Naive thymus-derived CD8-positive, alpha-beta T cell (primary cell): Measurements from ENCODE around the gene KDELR1. TPM values are rescaled to one million over a fixed set of nuclear protein-coding genes. Genes with fewer than 3 reads are reported as not detected.

Experiments
- ATAC-seq, 2 donors: fragments of 150-1000 bp; cut with Tn5 transposase in 1 of 2; sonication (Bioruptor Pico), chemical (Tn5 transposase) in 1 of 2; 1 replicate in 1 of 2; 2 replicates in 1 of 2; pipeline ENCODE4 v1.10.0; 2021; ENCODE audit warnings: mild to moderate bottlenecking in 2 of 2, moderate library complexity in 2 of 2
- POLR2A ChIA-PET: fragments of 350-600 bp; sonication (Branson Sonifier 250); formaldehyde crosslinking; loops from one replicate; lab custom pipeline; 2021; ENCODE audit warnings: antibody characterized with exemption; lab: Charles Lee
- DNase-seq, 10 donors: peaks; one replicate each; pipeline versions ENCODE4 v3.0.0 to v3.0.0-alpha.2; 2020 to 2022
- H3K27ac Mint-ChIP-seq, 10 donors: one replicate each; pipeline ENCODE4 v1.8.0; 2020 to 2022; ENCODE audit warnings: mild to moderate bottlenecking in 10 of 10, mixed read lengths in 10 of 10, moderate library complexity in 4 of 10, inconsistent platforms in 1 of 10
- H3K27me3 Mint-ChIP-seq, 5 donors: one replicate each; pipeline ENCODE4 v1.8.0; 2021 to 2022; ENCODE audit warnings: mixed read lengths in 5 of 5
- H3K36me3 Mint-ChIP-seq, 3 donors: one replicate each; pipeline ENCODE4 v1.8.0; 2020 to 2022; ENCODE audit warnings: mixed read lengths in 3 of 3, mild to moderate bottlenecking in 2 of 3, inconsistent platforms in 1 of 3
- H3K4me1 Mint-ChIP-seq, 4 donors: one replicate each; pipeline ENCODE4 v1.8.0; 2021 to 2022; ENCODE audit warnings: mixed read lengths in 4 of 4
- H3K4me3 Mint-ChIP-seq, 10 donors: one replicate each; pipeline ENCODE4 v1.8.0; 2020 to 2022; ENCODE audit warnings: mild to moderate bottlenecking in 10 of 10, mixed read lengths in 10 of 10, moderate library complexity in 6 of 10, inconsistent platforms in 1 of 10
- H3K9me3 Mint-ChIP-seq, 9 donors: one replicate each; pipeline ENCODE4 v1.8.0; 2020 to 2022; ENCODE audit warnings: mixed read lengths in 9 of 9, mild to moderate bottlenecking in 3 of 9, inconsistent platforms in 1 of 9, moderate library complexity in 1 of 9
- polyA plus RNA-seq, 3 donors: library from polyadenylated mRNA; unstranded; fragments of 300-500 nt; fragmentation: Illumina TruSeq; gene quantifications; one replicate each; pipeline ENCODE4 v1.2.3, GENCODE V29; 2021
- total RNA-seq, 8 experiments: library from RNA in 2 of 8; stranded (reverse) in 2 of 8; gene quantifications; one replicate each; pipeline ENCODE4 v1.2.3 and lab custom pipeline; 2021 to 2026

The KDELR1 gene
- total and polyA plus RNA-seq, 5 experiments from 2014 or later: 21.3 to 49.6 (median 24.8) TPM

GRCh38 chr19:48364598-48365348 lies 26.6 kb downstream of the KDELR1 start:
- DNase-seq: peak in 1 of 10 donors; percentile 65
- ATAC-seq: peak in 1 of 2 donors; percentile 7

GRCh38 chr19:48363810-48364597 lies 27.3 kb downstream of the KDELR1 start, which contains the start of the genes SYNGR4 and TMEM143:
TSS of gene SYNGR4 (plus strand) at chr19:48364367. CDS start at chr19:48365843, 1,476 bp downstream.
TSS of gene TMEM143 (minus strand) at chr19:48363940. CDS start at chr19:48363920, 20 bp downstream.
- Mint-ChIP-seq H3K4me3 (peak within 1 kb of the TSS; percentile 79 to 95 (median 89)), H3K4me1 (peaks cover 10 to 26% (median 16%) of the 10 kb centered on the region in 4 donors), H3K27me3 (no peaks in the 10 kb centered on the region), H3K9me3 (no peaks in the 10 kb centered on the region), H3K27ac (peak within 1 kb of the TSS; percentile 93 to 99 (median 96)), H3K36me3 (peaks cover 0 to 11% (median 0%) of the 10 kb centered on the region in 3 donors)
- peak; percentile 92 to 100 (median 98) for DNase-seq
- ATAC-seq: peak; percentile 87
- POLR2A ChIA-PET: interaction anchor here (0.6 to 3.2 kb wide), 23 partner anchors 11 to 1513 kb away, joined by 3 to 39 read pairs (median 4); partner anchors contain the start of genes AKT1S1, CARD8, EMP3 and GYS1

More at GRCh38 chr19:48364598-48365348, 26.6 kb downstream of the KDELR1 start:
- peak overlapping the region; percentile 93 to 99 (median 96) for H3K27ac Mint-ChIP-seq
- peak overlapping the region; percentile 79 to 95 (median 89) for H3K4me3 Mint-ChIP-seq
- H3K36me3 Mint-ChIP-seq: peaks cover 0 to 4% (median 0%) of the 10 kb centered on the region in 3 donors
- POLR2A ChIA-PET: interaction anchor here (0.7 to 3.2 kb wide), 16 partner anchors 13 to 1512 kb away, joined by 3 to 39 read pairs (median 5); partner anchors contain the start of genes AKT1S1, CARD8, EMP3 and GYS1
- H3K27me3 Mint-ChIP-seq: no peaks in the 10 kb centered on the region
- H3K9me3 Mint-ChIP-seq: no peaks in the 10 kb centered on the region
- H3K4me1 Mint-ChIP-seq: peaks cover 10 to 26% (median 16%) of the 10 kb centered on the region in 4 donors

- H3K4me1 Mint-ChIP-seq: peaks cover 10 to 26% (median 16%) of the 10 kb centered on the region in 4 donors
- no peaks in the 10 kb centered on the region for H3K9me3 Mint-ChIP-seq
- peaks cover 0 to 17% (median 0%) of the 10 kb centered on the region in 3 donors for H3K36me3 Mint-ChIP-seq
- ATAC-seq (peak in 1 of 2 donors; percentile 17), DNase-seq (peak in 2 of 10 donors; percentile 16 to 20)
- H3K4me3 Mint-ChIP-seq: peak overlapping the region; percentile 79 to 95 (median 89)
- POLR2A ChIA-PET: interaction anchor here (0.6 to 3.2 kb wide), 20 partner anchors 12 to 1513 kb away, joined by 3 to 39 read pairs (median 4); partner anchors contain the start of genes AKT1S1, CARD8, EMP3 and GYS1
- H3K27me3 Mint-ChIP-seq: no peaks in the 10 kb centered on the region
- H3K27ac Mint-ChIP-seq: peak overlapping the region; percentile 93 to 99 (median 96)
Measured at GRCh38 chr19:48363500-48363809, 27.9 kb downstream of the KDELR1 start.

GRCh38 chr19:48362716-48363499 lies 28.4 kb downstream of the KDELR1 start:
- POLR2A ChIA-PET: interaction anchor here (0.6 to 3.2 kb wide), 12 partner anchors 11 to 1203 kb away, joined by 3 to 39 read pairs (median 5); partner anchors contain the start of genes KDELR1 and ZSWIM9
- Mint-ChIP-seq H3K4me3 (peak overlapping the region; percentile 79 to 95 (median 89)), H3K36me3 (peaks cover 0 to 19% (median 0%) of the 10 kb centered on the region in 3 donors), H3K9me3 (no peaks in the 10 kb centered on the region), H3K4me1 (peaks cover 11 to 26% (median 16%) of the 10 kb centered on the region in 4 donors), H3K27ac (peak overlapping the region; percentile 25 to 99 (median 96)), H3K27me3 (no peaks in the 10 kb centered on the region)
- ATAC-seq (peak; percentile 60 to 66), DNase-seq (peak; percentile 80 to 93 (median 86))

- POLR2A ChIA-PET: interaction anchor here (1.9 to 3.2 kb wide), 2 partner anchors 40 to 191 kb away, joined by 4 to 36 read pairs; partner anchors contain the start of gene ZSWIM9
- DNase-seq (no peak), ATAC-seq (no peak)
- H3K27ac Mint-ChIP-seq: peak overlapping the region in 2 of 10 donors; percentile 34 to 38
- H3K9me3 Mint-ChIP-seq: no peaks in the 10 kb centered on the region
- no peaks in the 10 kb centered on the region for H3K27me3 Mint-ChIP-seq
- H3K4me3 Mint-ChIP-seq: peak overlapping the region in 4 of 10 donors; percentile 5 to 63 (median 18)
- peaks cover 0 to 19% (median 0%) of the 10 kb centered on the region in 3 donors for H3K36me3 Mint-ChIP-seq
- peaks cover 11 to 26% (median 16%) of the 10 kb centered on the region in 4 donors for H3K4me1 Mint-ChIP-seq
Measured at GRCh38 chr19:48361912-48362311, 29.4 kb downstream of the KDELR1 start.

- Mint-ChIP-seq H3K27me3 (no peaks in the 10 kb centered on the region), H3K9me3 (no peaks in the 10 kb centered on the region), H3K27ac (peak overlapping the region in 1 of 10 donors; percentile 29), H3K4me3 (no peak overlapping the region), H3K36me3 (peaks cover 0 to 19% (median 0%) of the 10 kb centered on the region in 3 donors), H3K4me1 (peaks cover 9 to 15% (median 12%) of the 10 kb centered on the region in 4 donors)
- POLR2A ChIA-PET: no interaction called here
- no peak for ATAC-seq
- no peak for DNase-seq
Measured at GRCh38 chr19:48359123-48359522, 32.2 kb downstream of the KDELR1 start.

GRCh38 chr19:48355365-48355954 lies 35.9 kb downstream of the KDELR1 start:
- H3K36me3 Mint-ChIP-seq: peaks cover 0 to 22% (median 0%) of the 10 kb centered on the region in 3 donors
- POLR2A ChIA-PET: interaction anchor here (0.7 kb wide), 1 partner anchor 26 kb away, joined by 4 read pairs; no protein-coding TSS in a partner anchor
- ATAC-seq: no peak

GRCh38 chr19:48354332-48354992 lies 36.9 kb downstream of the KDELR1 start:
- DNase-seq: no peak
- Mint-ChIP-seq H3K36me3 (peaks cover 0 to 15% (median 0%) of the 10 kb centered on the region in 3 donors), H3K4me3 (no peak overlapping the region), H3K9me3 (no peaks in the 10 kb centered on the region), H3K27ac (peak overlapping the region in 1 of 10 donors; percentile 71), H3K27me3 (no peaks in the 10 kb centered on the region), H3K4me1 (peaks cover 3 to 9% (median 7%) of the 10 kb centered on the region in 4 donors)
- POLR2A ChIA-PET: no interaction called here
- ATAC-seq: no peak

More at GRCh38 chr19:48355365-48355954, 35.9 kb downstream of the KDELR1 start:
- H3K4me3 Mint-ChIP-seq: no peak overlapping the region
- no peaks in the 10 kb centered on the region for H3K9me3 Mint-ChIP-seq
- H3K4me1 Mint-ChIP-seq: peaks cover 3 to 9% (median 7%) of the 10 kb centered on the region in 4 donors
- no peak overlapping the region for H3K27ac Mint-ChIP-seq
- no peak for DNase-seq
- H3K27me3 Mint-ChIP-seq: no peaks in the 10 kb centered on the region

- POLR2A ChIA-PET: no interaction called here
- Mint-ChIP-seq H3K27ac (no peak overlapping the region), H3K36me3 (peaks cover 0 to 8% (median 0%) of the 10 kb centered on the region in 3 donors), H3K9me3 (no peaks in the 10 kb centered on the region), H3K27me3 (no peaks in the 10 kb centered on the region), H3K4me3 (no peak overlapping the region), H3K4me1 (peaks cover 3 to 9% (median 7%) of the 10 kb centered on the region in 4 donors)
- DNase-seq: no peak
- ATAC-seq: no peak
Measured at GRCh38 chr19:48353677-48354076, 37.7 kb downstream of the KDELR1 start.

GRCh38 chr19:48351341-48351752 lies 40.0 kb downstream of the KDELR1 start:
- H3K9me3 Mint-ChIP-seq: no peaks in the 10 kb centered on the region
- peak; percentile 86 to 88 for ATAC-seq
- POLR2A ChIA-PET: interaction anchor here (0.7 to 1.5 kb wide), 4 partner anchors 12 to 155 kb away, joined by 3 to 7 read pairs (median 4); partner anchors contain the start of genes SYNGR4 and TMEM143
- no peak overlapping the region for H3K27ac Mint-ChIP-seq
- no peak overlapping the region for H3K4me3 Mint-ChIP-seq
- peaks cover 0 to 11% (median 0%) of the 10 kb centered on the region in 3 donors for H3K36me3 Mint-ChIP-seq
- DNase-seq: peak; percentile 58 to 86 (median 70)
- H3K4me1 Mint-ChIP-seq: peaks cover 3 to 11% (median 8%) of the 10 kb centered on the region in 4 donors
- no peaks in the 10 kb centered on the region for H3K27me3 Mint-ChIP-seq
